HepG2 (cell line): ENCODE data around the gene RMDN2. TPM values are rescaled to one million over a fixed set of nuclear protein-coding genes. Genes with fewer than 3 reads are reported as not detected.

Experiments used
- MED8 ChIP-seq: sonication (generic); formaldehyde crosslinking; IDR thresholded peaks from 2 replicates; pipeline ENCODE4 v1.8.1; 2023; ENCODE audit warnings: mild to moderate bottlenecking, missing genetic modification reagents; ENCODE audit not compliant: insufficient replicate concordance
- ZBTB40 ChIP-seq, 2 experiments: fragments of 450-650 bp in 1 of 2; sonication (generic) in 1 of 2; formaldehyde crosslinking in 1 of 2; IDR thresholded peaks; 2 replicates each; pipeline versions ENCODE4 v1.6.1 to v1.8.0; 2016 to 2022; ENCODE audit warnings: antibody characterized with exemption in 1 of 2, mild to moderate bottlenecking in 1 of 2, missing genetic modification reagents in 1 of 2
- ZUFSP ChIP-seq: sonication (generic); formaldehyde crosslinking; IDR thresholded peaks from 2 replicates; pipeline ENCODE4 v1.9.0; 2021; ENCODE audit warnings: missing genetic modification reagents, mild to moderate bottlenecking, borderline replicate concordance
- polyA plus RNA-seq, 8 experiments: library from polyadenylated mRNA; depleted of rRNA in 3 of 8; stranded (reverse) in 7 of 8; unstranded in 1 of 8; fragments of >200 nt; fragmentation: Illumina TruSeq in 4 of 8; extraction: Trizol in 4 of 8; gene quantifications; 2 replicates each; pipeline versions ENCODE4 v1.2.1 to v1.2.3, GENCODE V29; 2011 to 2016; ENCODE audit warnings: low read depth in 4 of 8, missing spikeins in 1 of 8, mixed read lengths in 1 of 8; ENCODE audit not compliant: insufficient read depth in 1 of 8
- total RNA-seq, 5 experiments: library from RNA; depleted of rRNA; stranded (reverse); fragments of >200 nt; fragmentation: Illumina TruSeq; extraction: Trizol; gene quantifications; 2 replicates each; pipeline ENCODE4 v1.2.3, GENCODE V29; 2016; ENCODE audit warnings: low read depth in 1 of 5

Gene RMDN2
- total and polyA plus RNA-seq, 2 of the 13 experiments (the other 11 are each of a cell fraction or from before 2014, with no cell fraction given): 2.3 to 8.9 TPM

GRCh38 chr2:37911296-37911873 is 13.7 kb upstream of the RMDN2 start (continued):
- TF ChIP-seq ZBTB40 (IDR thresholded peaks at IDR 0.05): no peak
- TF ChIP-seq ZBTB40 (CRISPR knock-in tag; IDR thresholded peaks at IDR 0.05): no peak
- no peak for TF ChIP-seq MED8 (CRISPR knock-in tag)
- no peak for TF ChIP-seq ZUFSP
